AG20443 (cell line): ENCODE results near the gene ZNF700.
"Not testable (repeated sequence)": the region's sequence is repeated elsewhere in the genome, so short reads cannot be mapped to it uniquely, and the experiment has no call there.

Source experiments
- DNase-seq: peaks from one replicate; pipeline ENCODE4 v3.0.0; 2012; ENCODE audit warnings: low spot score, mixed read lengths

ZNF700 gene

DNA sequence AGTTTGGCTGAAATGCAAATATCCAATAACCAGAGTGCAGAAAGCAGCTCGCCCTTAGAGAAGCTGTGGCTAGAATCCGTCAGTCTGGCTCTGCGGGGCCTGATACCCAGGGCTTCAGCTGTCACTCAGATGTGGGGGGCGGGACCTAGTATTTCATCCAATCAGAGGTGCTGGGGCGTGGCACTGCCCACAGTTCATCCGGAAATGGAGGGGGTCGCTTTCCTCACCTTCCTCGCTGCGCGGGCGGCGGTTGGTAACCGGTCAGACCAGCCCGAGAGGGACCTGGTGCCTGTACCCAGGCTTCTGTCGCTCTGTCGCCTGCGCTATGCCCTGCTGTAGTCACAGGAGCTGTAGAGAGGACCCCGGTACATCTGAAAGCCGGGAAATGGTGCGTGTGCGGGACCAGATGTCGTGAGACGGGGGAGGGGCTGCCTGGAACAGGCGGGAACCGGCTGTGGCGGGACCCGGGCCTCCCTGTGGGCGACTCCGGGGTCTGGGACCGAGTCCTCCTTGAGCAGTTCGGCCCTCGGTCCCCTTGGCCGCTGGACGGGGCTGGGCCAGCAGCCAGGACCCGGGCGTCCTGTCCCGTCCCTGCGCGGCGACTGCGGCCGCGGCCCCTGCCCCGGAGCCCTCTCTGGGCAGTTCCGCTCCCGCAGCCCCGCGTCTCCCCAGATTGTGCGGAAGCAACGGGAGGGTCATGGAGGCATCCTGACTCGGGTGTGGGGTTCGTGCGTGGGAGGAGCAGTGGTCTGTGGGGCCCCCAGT, at the start of gene ZNF700:
Gene ZNF700 (plus strand): TSS at position 222 of the 765 bp plus-strand sequence. CDS start 104 bp downstream, at position 326.
- DNase-seq, result peak; percentile 95

DNA sequence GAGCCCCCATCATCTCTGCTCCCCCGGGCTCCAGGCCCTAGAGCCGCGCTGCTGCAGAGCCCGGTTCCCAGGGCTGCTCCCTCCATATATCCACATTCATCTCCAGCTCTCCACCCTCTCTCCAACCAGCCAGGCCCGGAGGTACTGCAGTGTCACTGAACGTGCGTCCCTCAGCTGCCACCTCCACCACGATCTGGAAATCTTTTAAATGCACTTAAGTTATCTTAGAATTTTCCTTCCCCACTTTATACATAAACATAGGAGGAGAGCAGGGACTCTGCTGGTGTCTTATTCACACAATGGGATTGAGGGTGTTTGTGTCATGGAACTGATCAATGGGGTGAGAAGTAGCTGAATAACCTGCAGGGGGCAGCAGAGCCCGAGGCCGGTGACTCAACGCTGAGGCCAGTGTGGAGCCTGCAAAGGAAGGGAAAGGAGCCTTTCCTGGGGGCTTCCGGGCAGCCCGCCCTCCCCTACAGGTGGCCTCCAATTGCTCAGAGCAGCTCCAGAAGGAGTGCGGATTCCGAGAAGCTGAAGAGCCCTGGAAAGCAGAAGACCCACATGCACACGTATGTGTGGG, 45.1 kb upstream of the ZNF700 start:
- peak; percentile 17 for DNase-seq

DNA sequence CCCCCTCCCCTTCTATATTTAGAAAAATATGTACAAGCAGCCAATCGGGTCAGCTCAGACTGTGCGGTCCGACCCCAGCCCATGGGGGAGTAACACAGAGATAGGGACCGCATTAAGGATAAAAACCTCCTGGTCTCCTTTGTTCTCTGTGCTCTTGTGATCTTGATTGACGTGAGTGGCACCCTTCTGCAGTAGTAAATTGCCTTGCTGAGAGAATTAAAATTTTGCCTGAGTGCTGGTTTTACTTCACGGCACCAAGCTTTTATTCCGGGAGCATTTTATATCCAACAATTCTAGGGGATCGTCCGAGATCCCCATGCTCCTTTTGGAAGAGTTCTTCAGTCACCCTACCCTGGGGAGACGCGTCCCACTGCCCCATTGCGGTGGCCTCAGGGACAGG, 44.3 kb upstream of the ZNF700 start:
- DNase-seq, result no peak

DNA sequence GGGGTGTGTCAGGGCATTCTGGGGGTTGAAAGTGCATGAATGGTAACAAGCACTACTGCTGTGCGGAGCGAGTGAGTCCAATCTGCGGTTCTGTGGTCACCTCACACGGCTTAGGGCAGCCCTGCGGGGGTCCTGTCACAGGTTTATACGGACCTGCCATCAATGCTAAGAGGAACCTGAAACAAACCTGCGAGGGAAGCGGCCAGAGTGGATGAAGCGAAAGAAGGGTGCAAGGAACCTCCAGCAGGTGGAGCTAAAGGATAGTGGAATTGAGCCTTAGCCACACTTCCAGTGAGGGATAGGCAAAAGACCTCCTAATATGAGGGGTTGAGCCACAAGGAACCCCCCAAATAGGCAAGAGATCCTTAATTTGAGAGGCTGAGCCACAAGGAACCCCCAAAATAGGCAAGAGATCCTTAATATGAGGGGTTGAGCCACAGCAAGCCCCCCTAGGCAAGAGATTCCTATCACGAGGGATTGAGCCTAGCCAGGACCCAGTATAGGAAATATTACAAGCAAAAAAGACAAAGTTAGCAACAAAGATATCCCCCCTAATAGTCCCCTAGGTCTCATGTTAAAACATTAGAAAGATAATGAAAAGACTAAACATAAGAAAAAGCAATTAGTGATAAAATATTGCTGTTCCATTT, 43.6 kb upstream of the ZNF700 start:
- DNase-seq, result peak; percentile 76

DNA sequence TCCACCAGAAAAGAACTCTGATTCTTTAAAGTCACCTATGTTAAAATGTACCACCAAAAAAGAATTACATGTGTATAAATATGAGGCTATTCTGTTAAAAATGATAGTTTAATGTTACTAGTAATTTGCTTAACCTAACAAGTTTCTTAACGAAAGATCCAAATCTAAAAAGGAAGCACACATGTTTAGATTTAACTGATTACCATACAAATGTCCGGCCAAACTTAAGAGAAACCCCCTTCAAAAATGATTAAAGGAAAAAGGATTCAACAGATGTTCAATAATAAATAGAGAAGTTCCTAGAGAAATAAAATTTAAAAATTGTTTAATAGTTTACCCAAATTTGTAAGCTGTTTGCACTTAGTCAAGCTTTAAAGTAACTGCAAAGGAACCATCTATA, 42.3 kb upstream of the ZNF700 start:
- DNase-seq, result no peak

DNA sequence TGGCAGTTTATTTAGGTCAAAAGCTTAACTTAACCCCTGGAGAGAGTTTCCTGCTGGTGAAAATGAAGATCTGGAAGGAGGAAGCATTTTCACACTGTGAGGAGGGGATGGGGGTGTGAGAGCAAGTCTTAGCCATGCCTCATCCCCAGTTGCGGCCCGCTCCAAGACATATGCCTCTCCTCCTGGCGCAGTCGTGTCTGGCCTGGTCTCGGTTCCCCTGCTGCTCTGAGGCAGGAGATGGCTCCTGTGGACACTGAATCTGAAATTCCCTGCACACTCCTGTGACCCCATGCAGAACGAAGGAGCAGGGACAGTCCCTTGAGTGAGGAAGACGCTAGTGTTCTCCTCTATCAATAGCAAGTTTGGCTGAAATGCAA, 37.7 kb upstream of the ZNF700 start:
- peak; percentile 30 for DNase-seq

DNA sequence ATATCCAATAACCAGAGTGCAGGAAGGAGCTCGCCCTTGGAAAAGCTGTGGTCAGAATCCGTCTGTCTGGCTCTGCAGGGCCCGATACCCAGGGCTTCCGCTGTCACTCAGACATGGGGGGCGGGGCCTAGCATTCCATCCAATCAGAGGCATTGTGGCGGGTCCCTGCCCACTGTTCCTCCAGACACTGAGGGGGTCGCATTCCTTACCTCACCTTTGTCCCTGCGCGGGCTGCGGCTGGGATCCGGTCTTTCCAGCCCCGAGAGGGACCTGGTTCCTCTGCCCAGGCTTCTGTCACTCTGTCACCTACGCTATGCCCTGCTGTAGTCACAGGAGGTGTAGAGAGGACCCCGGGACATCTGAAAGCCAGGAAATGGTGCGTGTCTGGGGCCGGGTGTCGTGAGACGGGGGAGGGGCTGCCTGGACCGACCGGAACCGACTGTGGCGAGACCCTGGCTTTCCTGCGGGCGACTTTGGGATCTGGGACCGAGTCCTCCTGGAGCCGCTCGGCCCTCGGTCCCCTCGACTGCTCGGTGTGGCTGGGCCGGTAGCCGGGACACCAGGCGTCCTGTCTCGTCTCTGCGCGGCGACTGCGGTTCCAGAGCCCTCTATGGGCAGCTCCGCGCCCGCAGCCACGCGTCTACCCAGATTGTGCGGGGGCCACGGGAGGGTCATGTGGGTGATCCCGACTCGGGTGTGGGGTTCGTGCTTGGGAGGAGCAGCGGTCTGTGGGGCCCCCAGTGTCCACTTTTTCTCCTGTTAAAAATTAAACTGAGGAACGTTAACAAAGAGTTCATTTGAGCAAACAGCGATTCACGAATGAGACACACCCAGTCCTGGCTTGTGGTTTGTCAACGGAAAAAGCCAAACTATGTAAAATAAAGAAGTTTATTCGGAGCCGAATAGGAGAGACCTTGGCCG, 37.0 kb upstream of the ZNF700 start, which contains the start of gene ZNF69:
Gene ZNF69 (plus strand): TSS at position 172 of the 921 bp plus-strand sequence. CDS start 142 bp downstream, at position 314.
- DNase-seq, result peak; percentile 90

DNA sequence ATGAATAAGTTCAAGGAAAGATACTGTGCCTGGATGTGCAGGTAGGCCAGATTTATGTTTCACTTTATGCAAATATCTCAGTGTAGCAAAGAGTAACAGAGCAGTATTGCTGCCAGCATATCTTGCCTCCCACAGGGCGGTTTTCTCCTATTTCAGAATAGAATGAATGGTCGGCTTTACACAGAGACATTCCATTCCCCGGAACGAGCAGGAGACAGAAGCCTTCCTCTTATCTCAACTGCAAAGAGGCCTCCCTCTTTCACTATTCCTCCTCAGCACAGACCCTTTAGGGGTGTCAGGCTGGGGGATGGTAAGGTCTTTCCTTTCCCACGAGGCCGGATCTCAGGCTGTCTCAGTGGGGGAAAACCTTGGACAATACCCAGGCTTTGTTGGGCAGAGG, 35.0 kb upstream of the ZNF700 start:
- not testable (repeated sequence) for DNase-seq

DNA sequence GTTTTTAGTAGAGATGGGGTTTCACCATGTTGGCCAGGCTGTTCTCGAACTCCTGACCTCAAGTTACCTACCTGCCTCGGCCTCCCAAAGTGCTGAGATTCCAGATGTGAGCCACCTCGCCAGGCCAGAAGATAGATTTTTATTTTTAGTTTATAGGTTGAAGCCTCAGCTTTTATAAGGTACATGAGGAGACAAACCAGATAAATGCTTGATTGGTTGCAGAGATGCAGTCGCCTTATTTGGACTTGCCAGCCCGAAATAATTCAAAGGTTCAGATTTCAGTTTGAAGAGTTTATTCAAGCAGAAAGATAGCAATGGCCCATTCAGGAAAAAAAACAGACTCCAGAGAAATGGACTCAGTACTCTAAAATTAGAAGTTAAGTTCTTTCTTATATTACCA, 34.3 kb upstream of the ZNF700 start:
- DNase-seq, result no peak

DNA sequence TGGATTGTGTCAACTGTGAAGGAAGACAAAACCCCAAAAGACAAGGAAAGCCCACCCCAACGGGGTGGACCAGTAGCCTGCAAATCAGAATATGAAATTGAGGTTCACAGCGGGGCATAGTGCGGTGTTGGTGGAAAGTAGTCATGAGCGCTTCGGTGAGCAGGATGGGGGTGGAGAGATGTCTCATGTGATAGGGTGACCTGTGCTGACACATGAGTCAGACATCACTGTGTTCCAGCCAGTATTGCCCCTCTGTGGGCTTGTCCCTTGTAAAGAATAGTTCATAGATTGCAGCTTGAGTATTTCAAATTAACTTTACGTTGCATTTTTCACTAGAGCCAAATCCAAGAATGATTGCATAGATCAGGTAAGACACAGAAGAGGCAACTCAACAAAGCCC, 30.1 kb upstream of the ZNF700 start:
- no peak for DNase-seq

DNA sequence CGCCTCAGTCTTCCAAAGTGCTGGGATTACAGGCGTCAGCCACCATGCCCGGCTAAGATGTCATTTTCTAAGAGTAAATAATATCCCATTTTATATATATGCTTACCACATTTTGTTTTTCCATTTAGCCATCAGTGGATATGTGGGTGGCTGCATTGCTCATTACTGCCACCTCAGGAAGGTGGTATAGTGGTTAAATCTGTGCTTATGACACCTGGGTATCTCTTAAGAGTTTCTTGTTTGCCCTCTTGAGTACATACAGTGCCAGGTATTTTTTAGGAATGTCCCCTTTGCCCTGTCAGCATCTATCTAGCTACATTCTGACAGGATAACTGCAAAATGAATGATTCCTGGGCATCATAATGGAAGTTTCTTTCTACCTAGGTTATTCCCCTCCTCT, 22.7 kb upstream of the ZNF700 start:
- no peak for DNase-seq

DNA sequence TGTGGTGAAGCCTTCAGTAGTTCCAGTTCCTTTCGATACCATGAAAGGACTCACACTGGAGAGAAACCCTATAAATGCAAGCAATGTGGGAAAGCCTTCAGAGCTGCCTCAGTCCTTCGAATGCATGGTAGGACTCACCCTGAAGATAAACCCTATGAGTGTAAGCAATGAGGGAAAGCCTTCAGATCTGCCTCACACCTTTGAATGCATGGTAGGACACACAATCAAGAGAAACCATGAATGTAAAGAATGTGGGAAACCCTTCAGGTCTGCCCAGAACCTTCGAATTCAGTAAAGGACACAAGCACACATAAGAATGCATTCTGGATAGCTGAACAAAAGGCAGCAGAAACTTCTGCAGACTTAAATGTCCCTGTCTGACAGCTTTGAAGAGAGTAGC, 19.0 kb upstream of the ZNF700 start:
- no peak for DNase-seq

DNA sequence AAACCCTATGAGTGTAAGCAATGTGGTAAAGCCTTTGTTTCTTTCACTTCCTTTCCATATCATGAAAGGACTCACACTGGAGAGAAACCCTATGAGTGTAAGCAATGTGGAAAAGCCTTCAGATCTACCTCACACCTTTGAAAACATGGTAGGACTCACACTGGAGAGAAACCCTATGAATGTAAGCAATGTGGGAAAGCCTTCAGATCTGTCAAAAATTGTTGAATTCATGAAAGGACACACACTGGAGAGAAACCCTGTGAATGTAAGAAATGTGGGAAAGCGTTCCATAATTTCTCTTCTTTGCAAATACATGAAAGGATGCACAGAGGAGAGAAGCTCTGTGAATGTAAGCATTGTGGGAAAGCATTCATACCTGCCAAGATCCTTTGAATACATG, 13.0 kb upstream of the ZNF700 start:
- not testable (repeated sequence) for DNase-seq

DNA sequence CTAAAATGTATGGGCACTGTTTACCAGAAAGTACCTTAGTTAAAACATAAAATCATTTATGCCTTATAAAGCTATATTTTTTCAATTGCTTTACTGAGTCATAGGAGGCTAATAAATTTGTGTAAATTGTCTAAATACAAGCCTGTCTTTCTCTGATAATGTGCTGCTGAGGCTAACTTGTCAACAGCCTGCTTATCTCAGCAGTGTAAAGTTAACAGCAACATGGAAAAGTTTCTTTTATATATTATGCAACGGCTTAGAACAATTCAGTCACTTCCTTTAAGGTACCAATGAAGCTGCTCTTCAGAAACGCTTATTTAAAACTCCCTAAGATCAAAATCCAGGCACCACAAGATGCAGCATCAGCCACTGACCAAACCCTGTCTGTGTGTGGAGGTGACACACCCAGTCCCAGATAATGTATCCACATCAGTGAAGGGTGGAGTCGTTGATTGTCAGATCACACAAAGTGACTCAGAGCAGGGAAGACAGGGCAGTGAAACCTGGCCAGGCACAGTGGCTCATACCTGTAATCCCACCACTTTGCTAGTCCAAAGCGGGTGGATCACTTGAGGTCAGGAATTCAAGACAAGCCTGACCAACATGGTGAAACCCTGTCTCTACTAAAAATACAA, 10.4 kb upstream of the ZNF700 start:
- not testable (repeated sequence) for DNase-seq

DNA sequence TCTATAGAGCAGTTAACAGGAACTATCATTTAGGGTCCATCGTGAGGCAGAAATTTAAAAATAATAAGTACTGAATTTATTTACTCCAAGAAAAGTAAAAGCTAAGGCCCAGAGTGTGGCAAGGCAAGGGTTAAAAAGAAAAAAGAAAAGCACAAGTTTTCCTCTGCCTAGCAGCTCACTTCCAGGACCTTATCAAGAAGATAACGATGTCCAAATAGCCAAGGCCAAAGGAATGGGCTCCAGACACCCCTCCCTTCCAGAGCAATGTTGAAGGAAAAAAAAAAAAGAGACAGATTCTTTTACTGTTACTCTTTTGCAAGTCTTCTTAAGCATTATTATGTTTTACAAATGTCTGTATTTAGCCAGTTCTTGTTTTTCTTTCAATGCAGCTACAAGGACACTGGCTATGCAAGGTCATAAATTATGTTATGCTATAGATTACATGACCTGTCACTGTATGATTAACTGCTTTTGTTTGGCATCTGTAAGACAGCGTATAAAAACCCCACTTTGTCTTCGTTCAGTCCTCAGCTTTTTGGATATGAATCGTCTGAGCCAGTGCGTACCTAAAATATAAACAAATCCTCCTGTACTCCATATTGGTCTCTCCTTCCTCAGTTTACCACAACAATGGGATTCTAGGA, 2.9 kb upstream of the ZNF700 start:
- DNase-seq, result no peak

DNA sequence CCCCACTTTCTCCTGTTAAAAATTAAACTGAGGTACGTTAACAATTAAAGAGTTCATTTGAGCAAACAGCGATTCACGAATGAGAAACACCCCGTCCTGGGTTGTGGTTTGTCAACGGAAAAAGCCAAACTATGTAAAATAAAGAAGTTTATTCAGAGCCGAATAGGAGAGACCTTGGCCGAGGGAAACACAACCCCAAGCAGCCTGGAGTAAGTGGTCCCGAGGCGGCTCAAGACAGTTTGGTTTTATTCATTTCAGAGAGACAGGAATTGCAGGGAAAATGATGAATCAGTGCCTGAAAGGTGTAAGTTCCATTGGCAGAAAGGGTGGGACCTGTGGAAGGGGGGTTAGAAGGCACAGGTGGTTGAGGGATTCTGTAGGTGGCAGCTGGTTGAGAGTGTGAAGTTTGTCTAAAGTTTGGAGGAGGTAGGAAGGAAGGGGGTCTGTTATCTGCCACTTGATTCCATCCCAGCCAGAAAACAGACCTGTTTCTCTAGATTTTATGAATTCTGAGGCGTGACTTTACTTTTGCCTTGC, 812 bp downstream of the ZNF700 start:
- DNase-seq, result not testable (repeated sequence)

DNA sequence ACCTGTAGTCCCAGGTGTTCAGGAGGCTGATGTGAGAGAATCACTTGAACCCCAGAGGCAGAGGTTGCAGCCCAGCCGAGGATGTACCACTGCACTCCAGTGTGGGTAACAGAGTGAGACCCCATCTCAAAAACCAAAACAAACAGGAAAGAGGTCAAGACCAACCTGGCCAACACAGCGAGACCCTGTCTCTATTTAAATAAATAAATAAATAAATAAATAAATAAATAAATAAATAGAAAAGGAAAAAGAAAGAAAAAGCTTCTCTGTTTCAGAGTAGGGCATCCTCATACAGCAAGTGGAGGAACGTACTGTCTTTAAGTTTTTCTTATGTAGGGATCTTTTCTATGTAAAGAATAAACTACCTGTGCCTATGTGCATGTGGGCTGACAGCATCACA, 2.3 kb downstream of the ZNF700 start:
- DNase-seq, result no peak

DNA sequence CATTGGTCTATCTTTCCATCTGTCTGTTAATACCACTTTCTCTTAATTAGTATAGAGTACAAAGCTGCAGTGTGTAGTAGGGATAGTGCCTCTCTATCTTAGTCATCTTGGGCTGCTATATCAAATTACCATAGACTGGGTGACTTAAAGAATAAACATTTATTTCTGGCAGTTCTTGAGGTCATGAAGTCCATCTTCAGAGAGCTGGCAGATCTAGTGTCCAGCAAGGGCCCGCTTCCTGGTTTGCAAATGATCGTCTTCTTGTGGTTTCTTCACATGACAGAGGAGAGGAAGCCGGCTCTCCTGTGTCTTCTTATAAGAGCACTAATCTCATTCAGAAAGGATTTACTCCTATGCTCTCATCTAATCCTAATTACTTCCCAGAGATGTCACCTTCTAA, 6.1 kb downstream of the ZNF700 start:
- DNase-seq, result no peak

DNA sequence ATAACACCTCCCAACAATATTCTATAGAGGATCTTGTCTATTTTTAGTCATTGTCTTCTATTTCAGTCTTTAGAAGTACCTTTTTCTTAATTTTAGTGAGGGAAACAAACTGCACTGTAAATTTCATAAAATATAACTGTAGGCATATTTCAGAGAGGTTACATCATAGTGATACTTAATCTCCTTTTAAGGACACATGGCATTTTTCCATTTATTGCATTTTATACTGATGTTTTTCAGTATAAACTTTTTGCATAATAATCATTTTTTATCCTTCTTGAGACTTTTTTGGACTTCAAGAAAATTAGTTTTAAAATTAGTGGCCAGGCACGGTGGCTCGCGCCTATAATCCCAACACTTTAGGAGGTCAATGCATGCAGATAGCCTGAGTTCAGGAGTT, 6.6 kb downstream of the ZNF700 start:
- no peak for DNase-seq

DNA sequence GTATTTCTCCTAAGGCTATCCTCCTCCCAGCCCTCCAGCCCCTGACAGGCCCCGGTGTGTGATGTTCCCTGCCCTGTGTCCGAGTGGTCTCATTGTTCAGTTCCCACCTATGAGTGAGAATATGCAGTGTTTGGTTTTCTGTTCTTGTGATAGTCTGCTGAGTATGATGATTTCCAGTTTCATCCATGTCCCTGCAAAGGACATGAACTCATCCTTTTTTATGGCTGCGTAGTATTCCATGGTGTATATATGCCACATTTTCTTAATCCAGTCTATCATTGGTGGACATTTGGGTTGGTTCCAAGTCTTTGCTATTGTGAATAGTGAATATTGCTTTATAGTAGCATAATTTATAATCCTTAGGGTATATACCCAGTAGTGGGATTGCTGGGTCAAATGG, 10.9 kb downstream of the ZNF700 start:
- DNase-seq, result not testable (repeated sequence)

DNA sequence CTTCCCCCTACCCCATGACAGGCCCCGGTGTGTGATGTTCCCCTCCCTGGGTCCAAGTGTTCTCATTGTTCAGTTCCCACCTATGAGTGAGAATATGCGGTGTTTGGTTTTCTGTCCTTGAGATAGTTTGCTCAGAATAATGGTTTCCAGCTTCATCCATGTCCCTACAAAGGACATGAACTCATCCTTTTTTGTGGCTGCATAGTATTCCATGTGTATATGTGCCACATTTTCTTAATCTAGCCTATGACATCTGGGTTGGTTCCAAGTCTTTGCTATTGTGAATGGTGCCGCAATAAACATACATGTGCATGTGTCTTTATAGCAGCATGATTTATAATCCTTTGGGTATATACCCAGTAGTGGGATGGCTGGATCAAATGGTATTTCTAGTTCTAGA, 13.5 kb downstream of the ZNF700 start:
- not testable (repeated sequence) for DNase-seq
